ENCODE data around the gene OR52K2.
"Not testable (repeated sequence)": the region's sequence is repeated elsewhere in the genome, so short reads cannot be mapped to it uniquely, and the experiment has no call there.

Gene OR52K2

GRCh38 chr11:4448995-4449394 is at the start of gene OR52K2:
OR52K2 (plus strand) TSS chr11:4449295; CDS start chr11:4449340, 45 bp downstream.
- DNase-seq: no peak

GRCh38 chr11:4406206-4406605 is 42.9 kb upstream of the OR52K2 start:
- not testable (repeated sequence) for DNase-seq

GRCh38 chr11:4416306-4416705 is 32.8 kb upstream of the OR52K2 start:
- no peak for DNase-seq

- no peak for DNase-seq
These were observed 32.3 kb upstream of the OR52K2 start for GRCh38 chr11:4416816-4417215.

DNA sequence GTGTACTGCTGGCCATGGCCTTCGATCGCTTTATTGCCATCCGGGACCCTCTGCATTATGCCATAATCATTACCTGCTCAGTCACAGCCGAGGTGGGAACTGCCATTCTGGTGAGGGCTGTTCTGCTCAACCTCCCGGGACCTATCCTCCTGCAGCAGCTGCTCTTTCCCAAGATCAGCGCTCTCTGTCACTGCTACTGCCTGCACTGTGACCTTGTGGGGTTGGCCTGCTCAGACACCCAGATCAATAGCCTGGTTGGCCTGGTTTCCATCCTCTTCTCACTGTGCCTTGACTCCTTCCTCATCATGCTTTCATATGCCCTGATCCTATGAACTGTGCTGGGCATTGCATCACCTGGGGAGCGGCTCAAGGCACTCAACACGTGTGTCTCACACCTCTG is 30.7 kb upstream of the OR52K2 start:
- no peak for DNase-seq

GRCh38 chr11:4430051-4430450 is 19.0 kb upstream of the OR52K2 start:
- DNase-seq: no peak

- no peak for DNase-seq
These were observed 15.2 kb upstream of the OR52K2 start for GRCh38 chr11:4433856-4434255.

DNA sequence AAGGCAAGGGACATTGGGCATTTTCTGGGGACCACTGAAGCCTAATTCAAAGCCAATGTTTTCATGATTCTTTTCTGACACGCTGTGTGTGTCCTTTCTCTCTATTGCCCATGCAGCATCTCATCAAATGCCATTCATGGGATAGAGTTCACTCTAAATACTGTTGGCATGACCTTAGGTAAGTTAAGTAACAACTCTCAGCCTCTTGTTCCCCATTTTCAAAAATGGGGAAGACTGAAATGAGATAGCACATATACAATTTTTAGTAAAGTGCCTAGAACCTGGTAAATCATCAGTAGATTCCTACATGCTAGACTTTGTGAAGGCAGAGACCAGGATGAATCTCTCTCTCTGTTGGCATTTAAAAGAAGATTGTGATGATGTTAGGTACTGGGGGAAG is 12.7 kb upstream of the OR52K2 start:
- no peak for DNase-seq

- no peak for DNase-seq
These were observed 7.6 kb upstream of the OR52K2 start for GRCh38 chr11:4441515-4441914.

DNA sequence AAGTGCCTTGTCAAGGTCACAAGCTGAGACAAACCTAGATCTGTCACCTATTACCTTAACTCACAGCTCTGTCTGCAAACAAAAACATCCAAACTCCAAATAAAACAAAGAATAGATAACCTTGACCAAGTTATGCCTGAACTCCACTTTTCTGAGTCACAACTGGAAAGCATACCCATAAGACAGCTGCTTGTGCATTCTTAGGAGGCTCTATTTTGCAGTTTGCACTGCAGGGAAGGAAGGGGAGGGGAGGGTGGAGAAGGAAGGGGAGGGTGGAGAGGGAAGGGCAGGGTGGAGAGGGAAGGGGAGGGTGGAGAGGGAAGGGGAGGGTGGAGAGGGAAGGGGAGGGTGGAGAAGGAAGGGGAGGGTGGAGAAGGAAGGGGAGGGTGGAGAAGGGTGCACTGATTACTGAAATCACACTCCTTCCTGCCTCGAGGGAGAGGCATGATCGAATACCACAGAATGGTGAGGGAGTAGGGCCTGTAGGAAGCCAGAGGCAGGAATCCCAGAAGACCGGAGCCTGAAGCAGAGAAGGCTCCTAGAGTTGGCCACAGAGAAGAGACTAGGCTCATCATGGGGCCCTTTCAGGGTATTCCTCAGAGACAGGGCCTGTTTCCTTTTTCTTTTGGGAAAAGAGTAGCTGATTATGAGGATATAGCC is 5.7 kb upstream of the OR52K2 start:
- DNase-seq: no peak

DNA sequence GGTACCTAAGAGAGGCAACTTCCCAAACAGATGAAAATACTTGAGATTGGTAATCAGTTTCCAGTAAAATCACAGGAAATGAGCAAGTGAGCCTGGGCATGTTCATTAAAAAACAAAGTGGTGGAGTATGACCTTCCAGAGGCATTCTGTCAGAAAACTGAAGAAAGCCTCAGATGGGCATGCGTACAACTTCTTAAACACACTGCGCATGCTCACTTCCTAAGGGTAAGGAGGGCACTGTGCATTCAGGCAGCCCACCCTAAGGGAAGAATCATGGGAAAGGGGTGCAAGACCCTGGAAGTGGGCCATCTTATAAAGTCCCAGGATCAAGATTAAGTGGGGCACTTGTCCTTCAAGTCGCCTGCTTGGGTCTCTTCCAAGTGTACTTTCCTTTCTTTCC is 4.0 kb downstream of the OR52K2 start:
- no peak for DNase-seq

DNA sequence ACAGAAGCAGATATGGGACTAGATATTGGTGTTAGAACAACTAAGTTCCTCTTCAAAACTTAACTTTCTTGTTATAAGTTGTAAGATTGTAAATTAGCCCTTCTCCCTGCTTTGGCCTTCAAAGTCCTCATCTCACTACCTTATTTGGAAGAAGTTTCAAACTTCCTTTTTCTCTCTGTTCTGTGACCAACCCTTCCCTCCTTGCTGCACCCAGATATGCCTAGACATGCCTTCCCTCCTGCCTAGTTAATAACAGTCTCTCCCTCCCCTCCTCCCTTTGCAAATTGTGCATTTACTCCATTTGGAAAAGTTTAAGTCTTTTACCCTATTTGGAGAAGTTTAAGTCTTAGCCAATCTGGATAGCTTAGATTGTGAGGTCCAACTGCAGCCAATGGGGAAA is 4.9 kb downstream of the OR52K2 start:
- no peak for DNase-seq

DNA sequence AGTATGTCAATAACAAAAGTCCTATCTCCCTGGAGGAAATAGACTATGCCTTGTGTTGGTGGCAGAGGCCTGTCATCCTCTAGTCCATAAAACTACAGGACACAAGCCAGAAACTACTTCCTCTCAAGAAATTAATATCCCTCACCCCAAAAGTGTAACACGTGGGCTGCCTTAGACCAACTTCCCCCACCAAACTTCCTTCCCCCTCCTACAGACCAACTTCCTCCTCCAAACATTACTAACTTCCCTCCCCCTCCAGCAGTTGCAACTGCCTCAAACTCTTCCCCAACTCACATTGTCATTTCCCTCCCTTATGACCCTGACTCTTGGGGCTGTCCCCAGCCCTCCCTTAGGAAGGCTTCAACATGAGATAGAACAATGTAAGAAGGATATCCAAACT is 6.3 kb downstream of the OR52K2 start:
- DNase-seq: no peak

DNA sequence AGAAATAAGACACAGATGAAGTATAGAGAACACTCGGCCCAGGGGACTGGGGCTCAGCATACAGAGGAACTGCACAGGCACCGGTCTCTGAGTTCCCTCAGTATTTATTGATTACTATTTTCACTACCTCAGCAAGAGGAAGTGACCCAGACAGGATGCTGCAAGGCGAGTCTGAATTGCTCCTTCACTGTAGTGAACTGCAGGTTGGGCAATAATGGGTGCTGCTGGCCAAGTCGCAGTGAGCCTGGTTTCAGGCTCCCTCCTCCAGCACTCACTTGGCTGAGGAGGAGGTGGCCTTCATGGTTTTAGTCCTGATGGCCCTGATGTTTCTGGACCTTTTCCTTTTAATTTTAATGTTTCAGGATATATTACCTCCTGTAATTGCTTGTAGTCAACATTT is 10.4 kb downstream of the OR52K2 start:
- no peak for DNase-seq

DNA sequence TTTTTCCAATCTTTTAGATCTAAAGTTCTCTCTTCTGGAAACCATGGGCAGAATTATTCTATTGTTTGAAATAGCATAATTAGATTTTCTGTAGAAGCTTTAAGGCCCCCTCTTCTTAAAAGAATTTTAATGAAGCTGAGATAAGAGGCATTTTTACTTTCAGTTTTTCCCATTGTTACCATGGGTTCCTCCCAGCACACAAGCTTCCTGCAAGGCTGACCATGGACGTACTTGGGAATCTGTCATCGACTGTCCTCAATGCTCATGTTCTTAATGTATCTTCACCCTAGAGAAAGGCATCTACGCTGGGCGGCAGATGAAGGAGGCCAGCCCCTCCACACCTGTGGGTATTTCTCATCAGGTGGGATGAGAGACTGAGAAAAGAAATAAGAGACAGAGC is 11.1 kb downstream of the OR52K2 start:
- DNase-seq: no peak

DNA sequence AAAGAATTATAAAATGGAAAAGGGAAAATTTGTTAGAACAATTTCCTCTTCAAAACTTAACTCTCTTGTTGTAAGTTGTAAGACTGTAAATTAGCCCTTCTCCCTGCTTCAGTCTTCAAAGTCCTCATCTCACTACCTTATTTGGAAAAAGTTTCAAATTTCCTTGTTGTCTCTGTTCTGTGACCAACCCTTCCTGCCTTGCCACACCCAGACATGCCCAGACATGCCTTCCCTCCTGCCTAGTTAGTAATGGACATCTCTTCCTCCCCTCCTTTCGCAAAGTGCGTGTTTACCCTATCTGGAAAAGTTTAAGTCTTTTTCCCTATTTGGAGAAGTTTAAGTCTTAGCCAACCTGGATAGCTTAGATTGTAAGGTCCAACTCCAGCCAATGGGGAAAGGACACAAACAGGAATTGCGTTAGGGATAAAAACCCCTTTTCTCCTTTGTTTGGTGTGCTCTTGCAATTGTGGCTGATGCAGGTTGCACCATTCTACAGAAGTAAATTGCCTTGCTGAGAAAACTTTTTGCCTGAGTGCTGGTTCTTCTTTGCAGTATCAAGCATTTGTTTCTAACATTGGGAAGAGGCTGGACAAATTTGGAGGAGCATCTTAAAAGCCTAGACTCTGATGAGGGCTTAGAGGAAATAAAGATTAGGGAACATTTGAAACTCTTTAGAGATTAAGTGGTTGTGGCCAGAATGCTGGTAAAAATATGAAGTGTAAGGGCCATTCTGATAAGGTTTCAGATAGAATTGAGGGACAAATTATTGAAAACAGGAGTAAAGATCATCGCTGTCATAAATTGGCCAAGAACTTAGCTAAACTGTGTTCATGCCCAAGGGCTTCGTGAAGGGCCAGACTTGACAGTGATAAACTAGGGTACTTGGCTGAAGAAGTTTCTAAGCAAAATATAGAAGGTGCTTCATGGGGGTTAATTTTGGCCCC is 15.4 kb downstream of the OR52K2 start:
- DNase-seq: no peak

- DNase-seq: no peak
These were observed 16.3 kb downstream of the OR52K2 start for GRCh38 chr11:4465407-4465806.

- DNase-seq: no peak
These were observed 17.2 kb downstream of the OR52K2 start for GRCh38 chr11:4466131-4466870.

DNA sequence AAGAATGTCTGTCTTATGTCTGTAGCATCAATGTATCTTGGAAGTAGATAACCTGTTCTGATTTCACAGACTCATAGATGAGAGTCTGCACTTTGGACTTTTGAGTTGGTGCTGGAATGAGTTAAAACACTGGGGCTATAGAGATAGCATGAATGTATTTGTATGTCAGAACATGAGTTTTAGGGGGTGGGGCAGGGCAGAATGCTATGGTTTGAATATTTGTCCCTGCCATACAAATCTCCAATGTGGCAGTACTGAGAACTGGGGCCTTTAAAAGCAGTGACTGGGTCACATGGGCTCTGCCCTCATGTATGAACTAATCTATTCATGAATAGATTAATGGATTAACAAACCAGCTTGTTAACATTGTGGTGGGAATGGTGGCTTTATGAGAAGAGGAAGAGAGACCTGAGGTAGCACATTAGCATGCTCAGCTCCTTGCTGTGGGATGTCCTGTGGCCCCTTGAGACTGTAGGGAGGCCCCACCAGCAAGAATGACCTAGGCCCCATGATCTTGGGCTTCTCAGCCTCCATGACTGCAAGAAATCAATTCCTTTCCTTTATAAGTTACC is 17.9 kb downstream of the OR52K2 start:
- DNase-seq: no peak

GRCh38 chr11:4467811-4468606 is 18.9 kb downstream of the OR52K2 start:
- DNase-seq: no peak

- no peak for DNase-seq
These were observed 30.5 kb downstream of the OR52K2 start for GRCh38 chr11:4479644-4480043.

- DNase-seq: no peak
These were observed 31.6 kb downstream of the OR52K2 start for GRCh38 chr11:4480577-4481239.
